T-helper 2 cell treated with Interferon-gamma antibody and Interleukin-4, amounts not matched to agents 5 μg/mL and 100 μg/mL, for 36 hours (primary cell): ENCODE results near the gene VAMP1.
A peak's percentile ranks its signal among the peaks of the same experiment; 100 is the strongest.
"Not testable (repeated sequence)": the region's sequence is repeated elsewhere in the genome, so short reads cannot be mapped to it uniquely, and the experiment has no call there.

ENCODE experiments used
- DNase-seq: peaks from one replicate; pipeline ENCODE4 v3.0.0; 2021; ENCODE audit warnings: low spot score
- H3K27ac Mint-ChIP-seq: one replicate; pipeline ENCODE4 v1.8.0; 2021; ENCODE audit warnings: mild to moderate bottlenecking, mixed read lengths
- H3K27me3 Mint-ChIP-seq: one replicate; pipeline ENCODE4 v1.8.0; 2021; ENCODE audit warnings: low read depth, mixed read lengths
- H3K36me3 Mint-ChIP-seq: one replicate; pipeline ENCODE4 v1.8.0; 2021; ENCODE audit warnings: low read depth, mixed read lengths
- H3K4me1 Mint-ChIP-seq: one replicate; pipeline ENCODE4 v1.8.0; 2021; ENCODE audit warnings: low read depth, mixed read lengths
- H3K4me3 Mint-ChIP-seq: one replicate; pipeline ENCODE4 v1.8.0; 2022; ENCODE audit warnings: mild to moderate bottlenecking, moderate library complexity, mixed read lengths
- H3K9me3 Mint-ChIP-seq: one replicate; pipeline ENCODE4 v1.8.0; 2021; ENCODE audit warnings: mixed read lengths

VAMP1 gene

GRCh38 chr12:6434205-6435140, 36.0 kb downstream of the VAMP1 start:
- Mint-ChIP-seq H3K36me3 (no peaks in the 10 kb centered on the region), H3K4me1 (peaks cover 43% of the 10 kb centered on the region), H3K27ac (peak overlapping the region; percentile 89), H3K27me3 (no peaks in the 10 kb centered on the region), H3K4me3 (peak overlapping the region; percentile 74), H3K9me3 (no peaks in the 10 kb centered on the region)
- DNase-seq = no peak

- Mint-ChIP-seq H3K27ac (peak overlapping the region; percentile 41), H3K4me3 (no peak overlapping the region), H3K27me3 (no peaks in the 10 kb centered on the region), H3K4me1 (peaks cover 42% of the 10 kb centered on the region), H3K36me3 (no peaks in the 10 kb centered on the region), H3K9me3 (no peaks in the 10 kb centered on the region)
- no peak for DNase-seq
These were observed 37.5 kb downstream of the VAMP1 start for GRCh38 chr12:6432991-6433390.

- no peaks in the 10 kb centered on the region for H3K36me3 Mint-ChIP-seq
- no peaks in the 10 kb centered on the region for H3K27me3 Mint-ChIP-seq
- peaks cover 60% of the 10 kb centered on the region for H3K4me1 Mint-ChIP-seq
- peak overlapping the region; percentile 52 for H3K27ac Mint-ChIP-seq
- no peaks in the 10 kb centered on the region for H3K9me3 Mint-ChIP-seq
- peak overlapping the region; percentile 43 for H3K4me3 Mint-ChIP-seq
- peak; percentile 62 for DNase-seq
These were observed 40.1 kb downstream of the VAMP1 start for GRCh38 chr12:6430124-6430989.

GRCh38 chr12:6428326-6428725, 42.2 kb downstream of the VAMP1 start:
- Mint-ChIP-seq H3K4me1 (peaks cover 59% of the 10 kb centered on the region), H3K36me3 (no peaks in the 10 kb centered on the region), H3K27ac (no peak overlapping the region), H3K4me3 (peak overlapping the region; percentile 10), H3K9me3 (no peaks in the 10 kb centered on the region), H3K27me3 (no peaks in the 10 kb centered on the region)
- DNase-seq = no peak

- Mint-ChIP-seq H3K4me1 (peaks cover 58% of the 10 kb centered on the region), H3K4me3 (peak overlapping the region; percentile 10), H3K27ac (peak overlapping the region; percentile 14)
- H3K27me3 Mint-ChIP-seq, H3K36me3 Mint-ChIP-seq, DNase-seq, H3K9me3 Mint-ChIP-seq: not testable (repeated sequence)
These were observed 42.7 kb downstream of the VAMP1 start for GRCh38 chr12:6427796-6428195.

GRCh38 chr12:6426882-6427671, 43.4 kb downstream of the VAMP1 start:
- peak overlapping the region; percentile 82 for H3K4me3 Mint-ChIP-seq
- no peaks in the 10 kb centered on the region for H3K9me3 Mint-ChIP-seq
- no peaks in the 10 kb centered on the region for H3K27me3 Mint-ChIP-seq
- peak; percentile 96 for DNase-seq
- peaks cover 56% of the 10 kb centered on the region for H3K4me1 Mint-ChIP-seq
- H3K27ac Mint-ChIP-seq = peak overlapping the region; percentile 97
- no peaks in the 10 kb centered on the region for H3K36me3 Mint-ChIP-seq

- peak; percentile 10 for DNase-seq
- H3K4me3 Mint-ChIP-seq = no peak overlapping the region
- no peaks in the 10 kb centered on the region for H3K27me3 Mint-ChIP-seq
- no peaks in the 10 kb centered on the region for H3K36me3 Mint-ChIP-seq
- H3K9me3 Mint-ChIP-seq = no peaks in the 10 kb centered on the region
- H3K4me1 Mint-ChIP-seq = peaks cover 49% of the 10 kb centered on the region
- peak overlapping the region; percentile 97 for H3K27ac Mint-ChIP-seq
These were observed 44.6 kb downstream of the VAMP1 start for GRCh38 chr12:6425590-6426531.

GRCh38 chr12:6424866-6425265, 45.6 kb downstream of the VAMP1 start:
- H3K36me3 Mint-ChIP-seq = no peaks in the 10 kb centered on the region
- no peak overlapping the region for H3K4me3 Mint-ChIP-seq
- no peaks in the 10 kb centered on the region for H3K27me3 Mint-ChIP-seq

GRCh38 chr12:6424008-6424347, 46.5 kb downstream of the VAMP1 start:
- Mint-ChIP-seq H3K36me3 (no peaks in the 10 kb centered on the region), H3K27me3 (no peaks in the 10 kb centered on the region), H3K9me3 (no peaks in the 10 kb centered on the region), H3K4me1 (peaks cover 39% of the 10 kb centered on the region), H3K4me3 (no peak overlapping the region), H3K27ac (peak overlapping the region; percentile 77)
- DNase-seq = no peak

More at GRCh38 chr12:6424866-6425265, 45.6 kb downstream of the VAMP1 start:
- Mint-ChIP-seq H3K9me3 (no peaks in the 10 kb centered on the region), H3K4me1 (peaks cover 39% of the 10 kb centered on the region), H3K27ac (peak overlapping the region; percentile 75)
- DNase-seq = no peak

- H3K27ac Mint-ChIP-seq = peak overlapping the region; percentile 77
- H3K9me3 Mint-ChIP-seq = no peaks in the 10 kb centered on the region
- peaks cover 39% of the 10 kb centered on the region for H3K4me1 Mint-ChIP-seq
- peak; percentile 77 for DNase-seq
- no peak overlapping the region for H3K4me3 Mint-ChIP-seq
- H3K36me3 Mint-ChIP-seq = no peaks in the 10 kb centered on the region
- H3K27me3 Mint-ChIP-seq = no peaks in the 10 kb centered on the region
These were observed 47.0 kb downstream of the VAMP1 start for GRCh38 chr12:6423267-6424007.

GRCh38 chr12:6420364-6420763, 50.1 kb downstream of the VAMP1 start:
- H3K27me3 Mint-ChIP-seq = no peaks in the 10 kb centered on the region
- H3K4me3 Mint-ChIP-seq = no peak overlapping the region
- no peaks in the 10 kb centered on the region for H3K9me3 Mint-ChIP-seq
- no peak for DNase-seq
- no peak overlapping the region for H3K27ac Mint-ChIP-seq
- H3K36me3 Mint-ChIP-seq = no peaks in the 10 kb centered on the region
- H3K4me1 Mint-ChIP-seq = peaks cover 24% of the 10 kb centered on the region

GRCh38 chr12:6418796-6419195, 51.7 kb downstream of the VAMP1 start:
- DNase-seq = no peak
- Mint-ChIP-seq H3K9me3 (no peaks in the 10 kb centered on the region), H3K27ac (no peak overlapping the region), H3K27me3 (no peaks in the 10 kb centered on the region), H3K36me3 (no peaks in the 10 kb centered on the region), H3K4me3 (no peak overlapping the region), H3K4me1 (peaks cover 19% of the 10 kb centered on the region)
